ENCODE data around the gene BMP8B.
"Not testable (repeated sequence)": the region's sequence is repeated elsewhere in the genome, so short reads cannot be mapped to it uniquely, and the experiment has no call there.

Gene BMP8B

GRCh38 chr1:39795651-39796050, 7.0 kb upstream of the BMP8B start:
- TF ChIP-seq, protein P1, sequence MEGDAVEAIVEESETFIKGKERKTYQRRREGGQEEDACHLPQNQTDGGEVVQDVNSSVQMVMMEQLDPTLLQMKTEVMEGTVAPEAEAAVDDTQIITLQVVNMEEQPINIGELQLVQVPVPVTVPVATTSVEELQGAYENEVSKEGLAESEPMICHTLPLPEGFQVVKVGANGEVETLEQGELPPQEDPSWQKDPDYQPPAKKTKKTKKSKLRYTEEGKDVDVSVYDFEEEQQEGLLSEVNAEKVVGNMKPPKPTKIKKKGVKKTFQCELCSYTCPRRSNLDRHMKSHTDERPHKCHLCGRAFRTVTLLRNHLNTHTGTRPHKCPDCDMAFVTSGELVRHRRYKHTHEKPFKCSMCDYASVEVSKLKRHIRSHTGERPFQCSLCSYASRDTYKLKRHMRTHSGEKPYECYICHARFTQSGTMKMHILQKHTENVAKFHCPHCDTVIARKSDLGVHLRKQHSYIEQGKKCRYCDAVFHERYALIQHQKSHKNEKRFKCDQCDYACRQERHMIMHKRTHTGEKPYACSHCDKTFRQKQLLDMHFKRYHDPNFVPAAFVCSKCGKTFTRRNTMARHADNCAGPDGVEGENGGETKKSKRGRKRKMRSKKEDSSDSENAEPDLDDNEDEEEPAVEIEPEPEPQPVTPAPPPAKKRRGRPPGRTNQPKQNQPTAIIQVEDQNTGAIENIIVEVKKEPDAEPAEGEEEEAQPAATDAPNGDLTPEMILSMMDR (IDR thresholded peaks at IDR 0.05; ENCODE audit: low read length, missing control alignments): no peak
- no peak overlapping the region for H3K4me3 ChIP-seq (replicated peaks; ENCODE audit: low read depth, low read length)
- no peak for DNase-seq (ENCODE audit: low read depth)

DNA sequence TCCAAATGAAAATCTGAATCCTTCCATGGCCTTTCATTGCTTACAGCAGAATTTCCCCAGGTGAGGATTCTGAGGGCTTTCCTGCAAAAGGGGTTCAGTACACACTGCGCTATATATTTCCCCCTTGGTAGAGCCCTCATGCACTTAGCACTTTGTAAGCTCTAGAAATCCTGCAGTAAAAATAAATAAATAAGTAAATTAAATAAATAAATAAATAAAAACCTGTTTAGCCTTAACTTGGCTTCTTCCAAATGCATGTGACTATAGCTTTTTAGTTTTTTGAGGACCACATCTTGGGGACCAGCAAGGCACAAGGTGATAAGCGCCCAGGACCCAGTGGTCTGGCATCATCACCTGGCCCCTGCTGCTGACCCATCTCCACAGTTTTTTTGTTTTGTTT, 3.2 kb upstream of the BMP8B start:
- DNase-seq (ENCODE audit: low read depth): no peak
- H3K4me3 ChIP-seq (replicated peaks; ENCODE audit: low read depth, low read length): no peak overlapping the region
- TF ChIP-seq, protein P1 (IDR thresholded peaks at IDR 0.05; ENCODE audit: low read length, missing control alignments): no peak

- no peak overlapping the region for H3K4me3 ChIP-seq (replicated peaks; ENCODE audit: low read depth, low read length)
- TF ChIP-seq, protein P1 (IDR thresholded peaks at IDR 0.05; ENCODE audit: low read length, missing control alignments): no peak
- no peak for DNase-seq (ENCODE audit: low read depth)
Measured at GRCh38 chr1:39789571-39790110, 976 bp upstream of the BMP8B start.

DNA sequence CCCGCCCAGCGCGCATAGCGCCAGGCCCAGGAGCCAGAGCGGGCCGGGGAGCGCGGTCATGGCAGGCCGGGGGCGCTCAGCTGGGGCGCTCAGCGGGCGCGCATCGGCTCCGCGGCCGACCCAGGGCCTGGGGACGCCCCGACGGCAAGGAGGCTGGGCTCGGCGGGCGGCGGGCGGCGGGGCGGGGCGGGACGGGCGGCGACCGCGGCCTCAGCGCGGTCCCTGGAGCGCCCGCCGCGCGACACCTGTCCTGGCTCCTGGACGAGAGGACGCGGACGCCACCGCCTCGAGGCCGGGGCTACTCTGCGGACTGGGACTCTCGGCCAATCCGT, 273 bp downstream of the BMP8B start:
- TF ChIP-seq, protein P1 (IDR thresholded peaks at IDR 0.05; ENCODE audit: low read length, missing control alignments): no peak
- H3K4me3 ChIP-seq (replicated peaks; ENCODE audit: low read depth, low read length): no peak overlapping the region
- DNase-seq (ENCODE audit: low read depth): no peak

- not testable (repeated sequence) for H3K4me3 ChIP-seq (replicated peaks; ENCODE audit: low read depth, low read length)
Measured at GRCh38 chr1:39787964-39788363, 701 bp downstream of the BMP8B start.

GRCh38 chr1:39787468-39787867, 1.2 kb downstream of the BMP8B start:
- no peak overlapping the region for H3K4me3 ChIP-seq (replicated peaks; ENCODE audit: low read depth, low read length)
- TF ChIP-seq, protein P1 (IDR thresholded peaks at IDR 0.05; ENCODE audit: low read length, missing control alignments): no peak
- DNase-seq (ENCODE audit: low read depth): no peak

More at GRCh38 chr1:39787964-39788363, 701 bp downstream of the BMP8B start:
- not testable (repeated sequence) for DNase-seq (ENCODE audit: low read depth)

- H3K4me3 ChIP-seq (replicated peaks; ENCODE audit: low read depth, low read length): not testable (repeated sequence)
Measured at GRCh38 chr1:39787108-39787375, 1.6 kb downstream of the BMP8B start.

DNA sequence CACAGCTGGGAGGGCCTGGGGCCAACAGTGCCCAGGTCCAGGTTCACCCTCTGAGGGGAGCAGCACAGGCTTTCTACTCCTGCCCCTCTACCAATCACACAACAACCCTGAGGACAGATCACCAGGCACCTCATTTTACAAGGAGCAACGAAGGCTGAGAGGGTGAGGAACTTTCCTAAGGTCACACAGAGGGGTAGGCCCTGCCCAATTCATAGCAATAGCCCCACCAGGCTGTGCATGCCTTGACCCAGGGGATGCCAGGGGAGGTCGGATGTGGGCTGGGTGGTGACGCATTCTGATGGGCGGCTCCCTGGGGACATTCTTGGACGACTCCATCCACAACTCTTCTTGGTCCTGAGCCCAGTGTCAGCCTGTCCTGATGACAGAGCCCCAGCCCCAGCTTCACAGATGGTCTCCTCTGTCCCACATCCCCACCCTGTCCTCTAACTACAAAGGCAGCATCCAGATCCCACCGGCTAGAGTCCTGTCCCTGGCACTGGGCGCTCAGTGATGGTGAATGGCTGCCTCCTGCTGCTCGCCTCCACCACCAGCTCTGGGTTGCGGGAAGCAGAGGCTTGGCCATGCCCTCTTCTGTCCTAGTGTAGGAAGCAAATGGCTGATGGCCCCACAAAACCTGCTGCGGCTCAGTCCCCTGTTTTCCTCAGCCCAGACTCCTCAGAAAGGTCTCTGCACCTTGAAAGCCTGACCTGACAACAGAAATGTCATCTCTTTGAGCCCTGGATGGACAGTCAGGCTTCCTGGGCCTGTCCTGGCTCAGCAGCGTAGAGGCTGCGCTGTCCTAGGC, 2.2 kb downstream of the BMP8B start:
- H3K4me3 ChIP-seq (replicated peaks; ENCODE audit: low read depth, low read length); DNase-seq (ENCODE audit: low read depth): not testable (repeated sequence)

More at GRCh38 chr1:39787108-39787375, 1.6 kb downstream of the BMP8B start:
- DNase-seq (ENCODE audit: low read depth): not testable (repeated sequence)

DNA sequence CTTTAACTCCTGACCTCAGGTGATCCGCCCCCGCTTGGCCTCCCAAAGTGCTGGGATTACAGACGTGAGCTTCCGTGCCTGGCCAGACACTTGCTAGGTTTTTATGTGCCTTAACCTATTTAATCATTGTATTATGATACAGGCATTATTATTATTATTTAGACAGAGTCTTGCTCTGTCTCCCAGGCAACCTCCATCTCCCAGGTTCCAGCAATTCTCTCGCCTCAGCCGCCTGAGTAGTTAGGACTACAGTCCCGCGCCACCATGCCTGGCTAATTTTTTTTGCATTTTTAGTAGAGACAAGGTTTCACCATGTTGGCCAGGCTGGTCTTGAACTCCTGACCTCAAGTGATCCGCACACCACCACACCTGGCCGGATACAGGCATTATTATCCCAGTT, 6.0 kb downstream of the BMP8B start:
- not testable (repeated sequence) for DNase-seq (ENCODE audit: low read depth); H3K4me3 ChIP-seq (replicated peaks; ENCODE audit: low read depth, low read length)
